HG03558 (cell line): ENCODE measurements around the gene NKIRAS2.
"Not testable (repeated sequence)": the region's sequence is repeated elsewhere in the genome, so short reads cannot be mapped to it uniquely, and the experiment has no call there.

ENCODE experiments used
- ATAC-seq: cut with Tn5 transposase; IDR thresholded peaks from one replicate; pipeline ENCODE4 v1.9.1; 2021; ENCODE audit warnings: moderate number of reproducible peaks; ENCODE audit not compliant: unreplicated experiment; ENCODE audit errors: extremely low read depth

Gene NKIRAS2

DNA sequence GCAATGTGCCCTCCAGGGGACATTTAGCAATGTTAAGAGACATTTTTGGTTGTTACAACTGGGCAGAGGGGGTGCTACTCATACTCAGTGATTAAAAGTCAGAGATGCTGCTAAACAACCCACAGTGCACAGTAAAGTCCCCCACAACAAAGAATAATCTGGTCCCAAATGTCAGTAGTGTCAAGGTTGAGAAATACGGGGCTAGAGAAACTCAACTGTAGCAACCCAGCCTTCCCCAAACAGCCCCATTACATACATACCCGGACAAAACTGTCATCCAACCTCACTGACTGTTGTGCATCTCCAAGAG, 23.1 kb upstream of the NKIRAS2 start:
- no peak for ATAC-seq

- ATAC-seq = no peak
Observed at GRCh38 chr17:41998497-41998896, 21.4 kb upstream of the NKIRAS2 start.

DNA sequence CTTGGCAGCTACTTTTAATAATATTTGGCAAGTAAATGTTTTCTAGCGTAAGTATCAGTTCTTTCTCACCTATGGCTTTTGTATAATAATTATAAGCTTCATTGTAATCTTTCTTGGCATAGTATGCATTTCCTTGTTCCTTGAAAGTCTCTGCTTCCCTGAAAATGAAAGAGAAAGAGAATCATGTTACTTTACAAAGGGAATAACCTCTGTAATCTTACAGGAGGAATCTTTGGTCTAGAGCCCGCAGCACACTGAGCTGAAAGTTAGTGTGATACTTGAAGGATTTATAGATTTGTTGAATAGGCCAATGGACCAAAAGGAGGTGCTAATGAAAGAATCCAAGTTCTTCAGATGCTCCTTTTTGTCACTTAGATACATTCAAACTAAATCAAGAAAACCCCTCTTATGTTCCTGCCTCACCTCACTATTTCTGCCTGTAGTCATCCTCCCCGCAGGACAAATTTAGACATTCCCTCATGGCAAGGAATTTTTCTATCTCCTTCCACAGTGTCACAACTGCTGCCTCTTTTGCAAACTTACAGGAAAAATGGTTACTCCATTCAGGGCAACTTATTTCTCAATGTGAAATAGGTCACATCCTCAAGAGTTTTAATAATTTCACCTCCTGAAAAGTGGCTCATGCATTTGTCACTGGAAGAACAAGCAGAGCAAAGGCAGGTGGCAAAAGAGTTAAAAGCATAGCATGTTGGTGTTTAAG, 19.3 kb upstream of the NKIRAS2 start:
- no peak for ATAC-seq

DNA sequence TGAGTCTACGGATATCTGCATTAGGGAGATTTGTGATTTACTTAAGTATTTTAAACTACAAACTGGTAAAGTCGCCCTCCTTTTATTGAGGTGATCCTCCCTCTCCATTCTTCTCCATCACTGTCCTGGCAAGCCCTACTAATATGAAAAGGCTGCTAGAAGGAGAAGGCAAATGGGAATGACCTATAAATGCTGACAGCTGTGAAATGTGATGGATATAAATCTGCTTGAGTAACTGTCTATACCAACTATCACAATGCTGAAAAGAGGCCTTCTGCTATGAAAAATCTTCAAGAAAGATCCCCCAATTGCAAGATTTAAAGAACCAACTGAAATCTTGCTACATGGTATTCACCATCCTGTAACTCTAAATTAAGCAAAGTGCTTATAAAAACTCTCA, 18.2 kb upstream of the NKIRAS2 start:
- no peak for ATAC-seq

GRCh38 chr17:42002175-42002791, 17.6 kb upstream of the NKIRAS2 start:
- no peak for ATAC-seq

- ATAC-seq = no peak
Observed at GRCh38 chr17:42002792-42003301, 17.0 kb upstream of the NKIRAS2 start.

- ATAC-seq = no peak
Observed at GRCh38 chr17:42005166-42005565, 14.7 kb upstream of the NKIRAS2 start.

GRCh38 chr17:42009170-42009569, 10.7 kb upstream of the NKIRAS2 start:
- no peak for ATAC-seq

DNA sequence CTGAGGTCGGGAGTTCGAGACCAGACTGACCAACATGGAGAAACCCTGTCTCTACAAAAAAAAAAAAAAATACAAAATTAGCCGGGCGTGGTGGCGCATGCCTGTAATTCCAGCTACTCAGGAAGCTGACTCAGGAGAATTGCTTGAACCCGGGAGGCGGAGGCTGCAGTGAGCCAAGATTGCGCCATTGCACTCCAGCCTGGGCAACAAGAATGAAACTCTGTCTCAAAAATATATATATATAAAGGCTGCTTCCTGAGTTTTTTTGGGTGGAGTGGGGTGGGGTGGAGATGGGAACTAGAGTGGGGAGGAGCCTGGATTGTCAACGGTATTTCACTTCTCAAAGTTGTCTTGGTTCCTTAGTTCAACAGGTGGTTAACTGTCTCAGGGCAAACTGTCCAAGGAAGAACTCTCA, 9.6 kb upstream of the NKIRAS2 start:
- not testable (repeated sequence) for ATAC-seq

DNA sequence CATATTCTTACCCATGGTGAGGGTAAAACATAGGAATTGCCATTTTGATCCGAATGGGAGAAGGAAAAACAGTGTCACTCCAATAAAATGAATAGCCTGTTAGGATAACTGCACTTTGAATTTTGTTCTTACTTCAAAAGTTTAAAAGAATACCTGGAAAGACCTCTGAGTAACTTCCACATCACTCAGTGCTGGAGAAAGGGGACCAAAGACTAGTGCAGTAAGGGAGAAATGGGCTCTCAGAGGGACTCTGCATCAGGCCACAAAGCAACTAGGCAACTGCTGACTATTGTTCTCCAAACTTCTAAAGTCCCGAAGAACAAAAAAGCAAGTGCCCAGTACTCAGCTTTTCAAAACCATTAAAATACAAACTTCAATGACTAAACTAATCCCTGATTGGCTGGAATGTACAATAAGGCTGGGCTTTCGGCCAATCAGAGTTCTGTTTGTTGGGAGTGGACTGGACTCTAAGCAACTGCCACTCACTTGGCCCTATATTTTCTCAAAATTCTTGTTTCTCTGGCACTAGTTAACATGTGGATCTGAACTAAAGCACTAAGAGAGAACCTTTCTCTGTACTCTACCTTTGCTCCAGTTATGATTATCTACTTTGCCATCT, 8.9 kb upstream of the NKIRAS2 start:
- ATAC-seq = no peak

- not testable (repeated sequence) for ATAC-seq
Observed at GRCh38 chr17:42012363-42012762, 7.5 kb upstream of the NKIRAS2 start.

DNA sequence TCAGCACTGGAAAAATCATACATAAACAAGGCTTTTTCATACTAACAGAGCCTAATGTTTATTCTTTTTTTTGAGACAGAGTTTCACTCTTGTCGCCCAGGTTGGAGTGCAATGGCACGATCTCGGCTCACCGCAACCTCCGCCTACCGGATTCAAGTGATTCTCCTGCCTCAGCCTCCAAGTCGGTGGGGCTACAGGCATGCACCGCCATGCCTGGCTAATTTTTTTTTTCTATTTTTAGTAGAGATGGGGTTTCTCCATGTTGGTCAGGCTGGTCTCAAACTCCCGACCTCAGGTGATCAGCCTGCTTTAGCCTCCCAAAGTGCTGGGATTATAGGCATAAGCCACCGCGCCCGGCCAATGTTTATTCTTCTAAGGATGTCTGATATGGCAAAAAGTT, 6.2 kb upstream of the NKIRAS2 start:
- not testable (repeated sequence) for ATAC-seq

- no peak for ATAC-seq
Observed at GRCh38 chr17:42016411-42016831, 3.5 kb upstream of the NKIRAS2 start.

- ATAC-seq = peak; percentile 34
Observed at GRCh38 chr17:42016941-42017865, 2.7 kb upstream of the NKIRAS2 start, which contains the start of gene DNAJC7. DNAJC7 (minus strand) TSS chr17:42017439; CDS start chr17:42017416, 23 bp downstream.

- ATAC-seq = no peak
Observed at GRCh38 chr17:42017866-42018200, 2.1 kb upstream of the NKIRAS2 start.

GRCh38 chr17:42018339-42018738, 1.6 kb upstream of the NKIRAS2 start:
- ATAC-seq = no peak

DNA sequence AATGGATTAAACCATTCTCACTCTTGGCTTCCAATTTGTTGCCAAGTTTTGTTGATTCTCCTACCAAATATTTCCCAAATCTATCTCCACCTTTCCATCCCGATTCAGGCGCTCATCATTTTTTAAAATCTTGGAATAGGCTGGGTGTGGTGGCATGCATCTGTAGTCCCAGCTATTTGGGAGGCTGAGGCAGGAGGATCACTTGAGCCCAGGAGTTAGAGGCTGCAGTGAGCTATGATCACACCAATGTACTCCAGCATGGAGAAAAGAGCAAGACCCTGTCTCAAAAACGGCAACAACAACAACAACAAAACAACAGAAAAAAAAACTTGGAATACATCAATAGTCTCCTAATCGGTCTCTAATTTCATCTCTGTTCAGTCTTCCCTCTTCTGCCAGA, 902 bp upstream of the NKIRAS2 start:
- ATAC-seq = no peak

- not testable (repeated sequence) for ATAC-seq
Observed at GRCh38 chr17:42020845-42021244, 955 bp downstream of the NKIRAS2 start.

DNA sequence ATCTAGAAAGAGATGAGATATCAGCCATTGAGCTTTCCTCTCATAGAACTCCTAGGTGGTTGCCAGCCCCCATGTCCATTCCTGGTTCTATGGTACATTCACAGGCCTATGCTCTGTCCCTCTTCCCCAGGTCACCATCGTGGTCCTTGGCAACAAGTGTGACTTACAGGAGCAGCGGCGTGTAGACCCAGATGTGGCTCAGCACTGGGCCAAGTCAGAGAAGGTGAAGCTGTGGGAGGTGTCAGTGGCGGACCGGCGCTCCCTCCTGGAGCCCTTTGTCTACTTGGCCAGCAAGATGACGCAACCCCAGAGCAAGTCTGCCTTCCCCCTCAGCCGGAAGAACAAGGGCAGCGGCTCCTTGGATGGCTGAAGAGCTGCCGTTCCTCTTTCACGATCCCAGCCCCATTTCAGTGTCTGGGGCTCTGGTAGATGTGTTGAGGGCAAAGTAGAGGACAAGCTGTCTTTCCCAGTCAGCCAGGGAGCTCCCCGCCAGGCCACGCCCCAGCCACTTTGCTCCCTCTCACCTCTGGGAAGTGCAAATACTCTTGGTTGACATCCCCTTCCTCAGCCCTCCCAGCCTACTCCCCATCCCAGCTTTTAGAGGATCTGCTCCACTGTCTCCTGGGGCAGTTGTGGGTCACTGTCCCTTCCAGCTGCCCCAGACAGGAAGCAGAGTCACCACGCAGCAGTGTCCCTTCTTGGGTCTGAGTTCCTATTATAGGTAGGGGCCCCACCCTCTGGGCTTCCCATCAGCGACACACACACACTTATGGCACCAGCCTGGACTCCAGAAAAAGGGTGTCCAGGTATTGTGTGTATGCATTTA, 3.8 kb downstream of the NKIRAS2 start:
- no peak for ATAC-seq

DNA sequence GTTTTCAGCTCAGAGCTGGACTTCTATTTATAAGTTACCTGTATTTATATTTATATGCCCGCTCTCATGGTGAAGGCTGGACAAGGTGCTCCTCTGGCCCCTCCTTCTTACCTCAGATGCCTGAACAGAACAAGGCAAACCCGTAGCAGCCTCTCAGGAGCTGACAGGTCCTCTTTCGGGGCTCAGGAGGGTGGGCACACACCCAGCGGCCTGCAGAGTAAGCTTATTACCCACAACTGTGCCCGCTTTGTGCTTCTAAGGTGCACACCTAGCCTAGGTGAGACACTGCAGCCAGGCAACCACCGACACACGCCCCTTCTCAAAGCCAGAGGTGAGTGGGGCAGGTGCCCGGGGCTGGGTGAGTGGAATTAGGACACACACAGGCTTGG, 5.3 kb downstream of the NKIRAS2 start:
- no peak for ATAC-seq
